ENCODE results near the gene EPAS1.

EPAS1 gene

DNA sequence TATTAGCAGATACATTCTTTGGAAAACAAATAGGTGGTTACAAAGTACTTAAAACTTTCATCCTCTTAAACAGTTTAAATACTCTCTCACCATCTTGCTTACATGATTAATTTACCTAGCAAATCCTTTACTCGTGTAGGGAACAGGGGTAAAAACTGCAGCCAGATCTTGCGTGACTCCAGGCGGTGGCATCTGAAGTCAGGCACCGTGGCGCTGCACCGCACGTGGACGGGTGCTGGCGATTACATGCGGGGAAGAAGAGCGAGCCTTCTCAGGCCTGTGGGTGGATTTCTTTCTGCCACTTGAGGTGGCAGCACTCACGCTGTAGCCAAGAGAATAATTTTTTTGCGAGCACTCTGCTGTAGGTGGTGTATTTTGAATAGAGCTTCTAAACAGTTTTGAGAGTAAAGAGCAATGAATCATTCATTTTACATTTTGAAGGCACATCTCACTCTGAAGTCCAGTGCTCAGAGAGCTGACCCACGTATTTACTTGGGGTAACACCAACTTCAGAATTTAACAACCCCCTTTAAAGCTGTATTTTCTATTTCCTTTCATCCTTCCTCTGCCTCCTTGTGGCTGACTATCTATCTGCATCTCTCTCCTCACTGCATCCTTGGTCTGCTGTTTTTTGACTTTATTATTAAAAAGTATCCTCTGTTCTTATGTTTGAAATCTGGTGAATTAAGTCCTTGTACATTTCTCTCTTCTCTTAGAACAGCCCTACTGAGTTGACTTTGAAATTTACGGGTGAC lies 68.9 kb downstream of the EPAS1 start:
- DNase-seq (ENCODE audit: low spot score), result peak; percentile 6

DNA sequence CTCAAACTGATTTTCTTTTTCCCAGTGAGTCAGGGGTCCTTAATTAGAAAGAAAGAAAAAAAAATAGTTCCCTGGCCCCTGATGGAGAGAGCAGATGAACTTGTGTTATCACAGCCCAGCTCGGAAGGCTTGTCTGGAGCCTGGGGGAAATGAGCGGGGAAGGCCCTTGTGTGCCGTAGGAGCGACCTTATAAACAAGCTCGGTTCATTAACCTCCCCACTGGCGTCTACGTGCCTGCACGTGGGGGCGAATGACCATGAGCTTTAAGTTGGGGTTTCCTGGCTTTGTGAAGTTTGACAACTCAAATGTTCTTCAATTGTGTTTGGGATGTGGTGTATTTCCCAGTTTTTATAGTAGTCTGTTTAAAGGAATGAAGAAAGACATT lies 69.5 kb downstream of the EPAS1 start:
- no peak for DNase-seq (ENCODE audit: low spot score)

DNA sequence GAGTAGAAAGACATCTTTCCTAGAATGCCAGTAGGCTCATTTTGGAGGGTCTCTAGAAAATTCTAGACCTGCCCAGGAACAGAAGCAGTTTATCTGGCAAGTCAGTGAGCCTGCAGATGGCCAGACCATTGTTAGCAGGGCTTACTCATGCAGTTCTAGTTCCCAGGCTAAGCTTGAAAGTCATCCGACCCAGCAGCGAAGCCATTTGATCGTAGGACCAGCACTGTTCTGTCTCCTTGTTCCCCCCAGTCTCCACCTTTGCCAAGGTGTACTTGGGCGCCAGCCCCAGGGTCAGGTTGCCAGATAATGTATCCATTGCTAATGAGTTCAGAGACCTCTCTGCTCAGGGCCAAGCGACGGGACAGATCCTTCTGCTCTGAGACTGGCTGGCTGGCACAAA lies 70.1 kb downstream of the EPAS1 start:
- DNase-seq (ENCODE audit: low spot score), result no peak

DNA sequence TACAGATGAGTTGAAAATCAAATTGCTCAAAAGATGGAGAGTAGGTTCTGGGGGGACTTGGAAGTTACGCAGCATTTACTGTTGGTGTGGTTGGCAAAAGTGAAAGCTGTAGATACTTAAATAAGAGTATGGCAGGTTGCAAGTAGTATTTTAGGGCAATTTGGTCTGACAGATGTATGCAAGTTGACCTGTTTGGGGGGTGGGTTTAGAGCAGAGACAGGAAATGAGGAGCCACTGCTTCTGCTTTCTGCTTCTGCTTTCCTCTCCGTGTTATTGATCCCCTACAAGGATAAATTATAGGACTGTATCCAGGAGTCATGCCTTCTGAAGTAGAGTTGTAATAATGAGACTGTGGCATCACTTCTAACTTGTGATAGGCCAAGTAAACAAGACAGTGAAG lies 71.2 kb downstream of the EPAS1 start:
- no peak for DNase-seq (ENCODE audit: low spot score)

DNA sequence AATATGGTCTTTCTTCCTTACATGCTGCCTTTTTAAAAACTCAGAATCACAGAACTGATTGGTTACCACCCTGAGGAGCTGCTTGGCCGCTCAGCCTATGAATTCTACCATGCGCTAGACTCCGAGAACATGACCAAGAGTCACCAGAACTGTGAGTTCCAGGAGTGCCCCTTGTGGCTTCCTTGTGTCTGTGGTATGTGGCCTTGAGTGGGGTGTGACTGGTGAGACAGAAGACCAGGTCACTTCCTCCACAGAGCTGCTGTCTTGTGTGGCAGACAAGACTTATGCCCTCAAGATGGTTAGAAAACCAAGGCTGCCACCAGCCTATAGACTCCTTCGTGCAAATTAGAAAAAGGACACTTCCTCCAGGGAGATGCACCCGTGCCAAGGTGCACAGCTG lies 72.6 kb downstream of the EPAS1 start:
- DNase-seq (ENCODE audit: low spot score), result peak; percentile 24

- no peak for DNase-seq (ENCODE audit: low spot score)
These were observed 74.6 kb downstream of the EPAS1 start for GRCh38 chr2:46371854-46372253.

GRCh38 chr2:46372475-46372874 lies 75.3 kb downstream of the EPAS1 start:
- no peak for DNase-seq (ENCODE audit: low spot score)

- no peak for DNase-seq (ENCODE audit: low spot score)
These were observed 76.0 kb downstream of the EPAS1 start for GRCh38 chr2:46373238-46373637.

DNA sequence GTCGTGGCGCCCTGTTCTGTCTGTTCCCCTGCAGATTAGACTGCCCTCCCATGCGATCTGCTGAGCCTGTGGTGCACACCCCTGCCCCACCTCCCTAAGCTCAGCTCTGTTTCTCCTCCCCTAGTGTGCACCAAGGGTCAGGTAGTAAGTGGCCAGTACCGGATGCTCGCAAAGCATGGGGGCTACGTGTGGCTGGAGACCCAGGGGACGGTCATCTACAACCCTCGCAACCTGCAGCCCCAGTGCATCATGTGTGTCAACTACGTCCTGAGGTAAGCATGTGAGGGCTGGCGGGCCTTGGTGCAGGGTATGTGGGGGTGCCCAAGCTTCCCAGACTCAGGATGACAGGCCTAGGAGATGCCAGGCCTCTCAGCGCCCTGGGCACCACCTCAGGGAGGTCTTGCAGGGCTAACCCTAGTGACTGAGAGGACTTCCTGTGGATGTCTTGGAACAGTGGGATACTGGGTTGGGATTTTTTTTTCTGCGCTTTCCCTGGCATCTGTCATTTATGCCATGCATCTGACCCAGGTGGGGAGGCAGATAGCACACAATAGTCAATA lies 78.4 kb downstream of the EPAS1 start:
- DNase-seq (ENCODE audit: low spot score), result no peak

DNA sequence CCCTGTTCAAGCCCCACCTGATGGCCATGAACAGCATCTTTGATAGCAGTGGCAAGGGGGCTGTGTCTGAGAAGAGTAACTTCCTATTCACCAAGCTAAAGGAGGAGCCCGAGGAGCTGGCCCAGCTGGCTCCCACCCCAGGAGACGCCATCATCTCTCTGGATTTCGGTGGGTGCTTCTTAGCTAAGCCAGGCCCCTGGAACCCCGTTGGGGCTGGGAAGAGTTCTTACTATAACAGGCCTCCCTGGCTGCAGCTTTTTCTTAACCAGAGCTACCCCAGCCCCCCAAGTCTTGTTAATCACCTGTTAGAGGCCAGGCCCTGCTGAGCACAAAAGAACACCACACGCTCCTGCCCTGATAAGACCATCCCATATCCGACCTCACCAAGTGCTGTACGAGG lies 79.4 kb downstream of the EPAS1 start:
- no peak for DNase-seq (ENCODE audit: low spot score)

DNA sequence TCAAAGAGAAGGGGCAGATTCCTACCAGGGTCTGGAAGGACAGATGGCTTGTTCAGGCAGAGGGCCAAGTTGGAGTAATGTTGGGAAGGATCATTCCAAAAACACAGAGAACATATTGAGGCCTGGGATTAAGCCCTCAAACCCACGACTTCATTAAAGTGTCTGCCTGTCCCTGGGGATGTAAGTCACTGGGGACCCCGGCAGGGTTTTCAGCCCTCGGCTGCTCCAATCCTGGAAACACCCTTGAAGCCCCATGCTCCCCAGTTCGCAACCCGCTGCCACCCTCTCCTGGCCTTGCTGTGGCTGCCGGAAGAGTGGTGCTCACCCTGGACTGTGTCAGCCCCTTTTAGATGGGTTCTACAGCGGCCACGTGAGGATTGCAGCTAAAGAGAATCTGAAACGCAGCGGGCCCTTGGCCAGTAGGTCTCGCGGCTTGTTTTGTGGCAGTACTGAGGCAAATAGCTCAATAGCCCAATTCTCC lies 79.9 kb downstream of the EPAS1 start:
- no peak for DNase-seq (ENCODE audit: low spot score)

DNA sequence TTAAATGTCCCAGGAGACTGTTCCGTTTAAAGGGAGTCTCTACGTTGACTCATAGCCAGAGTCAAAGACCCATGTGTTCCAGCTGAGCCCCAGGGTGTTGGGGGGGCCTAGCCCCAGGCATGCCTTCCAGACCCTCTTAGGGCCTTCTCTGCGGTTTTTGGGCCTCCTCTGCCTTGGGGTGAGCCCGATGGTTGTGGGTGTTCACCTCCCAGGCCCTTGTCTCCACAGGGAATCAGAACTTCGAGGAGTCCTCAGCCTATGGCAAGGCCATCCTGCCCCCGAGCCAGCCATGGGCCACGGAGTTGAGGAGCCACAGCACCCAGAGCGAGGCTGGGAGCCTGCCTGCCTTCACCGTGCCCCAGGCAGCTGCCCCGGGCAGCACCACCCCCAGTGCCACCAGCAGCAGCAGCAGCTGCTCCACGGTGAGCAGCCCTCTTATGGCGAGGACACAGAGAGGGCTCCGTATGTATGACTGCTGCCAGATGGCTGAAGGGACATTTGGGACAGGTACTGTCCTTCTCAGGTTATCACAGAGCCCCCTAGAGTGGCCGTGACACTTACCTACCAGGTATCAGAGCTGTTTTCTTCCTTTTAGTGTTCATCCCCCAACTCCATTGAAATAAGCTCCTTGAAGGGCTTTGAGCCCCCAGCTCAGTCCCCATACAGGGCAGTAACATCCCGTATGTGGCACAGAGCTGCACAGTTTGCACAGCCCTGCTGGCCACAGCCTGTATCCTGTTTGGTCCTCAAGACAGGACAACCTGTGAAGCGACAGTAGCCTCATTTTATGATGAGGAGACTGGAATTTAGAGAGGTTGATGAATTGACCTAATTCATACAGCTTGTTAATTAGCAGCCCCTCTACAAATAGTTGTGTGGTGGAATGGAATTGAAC lies 80.7 kb downstream of the EPAS1 start:
- DNase-seq (ENCODE audit: low spot score), result no peak

DNA sequence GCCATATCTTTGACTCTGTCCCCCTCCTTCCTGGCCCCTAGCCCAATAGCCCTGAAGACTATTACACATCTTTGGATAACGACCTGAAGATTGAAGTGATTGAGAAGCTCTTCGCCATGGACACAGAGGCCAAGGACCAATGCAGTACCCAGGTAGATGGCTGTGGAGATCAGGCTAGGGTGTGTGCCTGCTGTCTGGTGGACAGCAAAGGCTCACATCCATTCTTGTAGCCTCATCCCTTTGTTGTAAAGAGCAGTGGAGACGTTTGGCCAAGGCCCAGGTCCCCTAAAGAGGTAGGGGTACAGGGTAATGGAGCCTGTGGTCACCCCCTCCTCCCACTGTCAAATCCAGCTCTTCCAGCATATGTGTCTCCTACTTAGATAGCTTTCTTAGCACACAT lies 81.4 kb downstream of the EPAS1 start:
- DNase-seq (ENCODE audit: low spot score), result no peak

DNA sequence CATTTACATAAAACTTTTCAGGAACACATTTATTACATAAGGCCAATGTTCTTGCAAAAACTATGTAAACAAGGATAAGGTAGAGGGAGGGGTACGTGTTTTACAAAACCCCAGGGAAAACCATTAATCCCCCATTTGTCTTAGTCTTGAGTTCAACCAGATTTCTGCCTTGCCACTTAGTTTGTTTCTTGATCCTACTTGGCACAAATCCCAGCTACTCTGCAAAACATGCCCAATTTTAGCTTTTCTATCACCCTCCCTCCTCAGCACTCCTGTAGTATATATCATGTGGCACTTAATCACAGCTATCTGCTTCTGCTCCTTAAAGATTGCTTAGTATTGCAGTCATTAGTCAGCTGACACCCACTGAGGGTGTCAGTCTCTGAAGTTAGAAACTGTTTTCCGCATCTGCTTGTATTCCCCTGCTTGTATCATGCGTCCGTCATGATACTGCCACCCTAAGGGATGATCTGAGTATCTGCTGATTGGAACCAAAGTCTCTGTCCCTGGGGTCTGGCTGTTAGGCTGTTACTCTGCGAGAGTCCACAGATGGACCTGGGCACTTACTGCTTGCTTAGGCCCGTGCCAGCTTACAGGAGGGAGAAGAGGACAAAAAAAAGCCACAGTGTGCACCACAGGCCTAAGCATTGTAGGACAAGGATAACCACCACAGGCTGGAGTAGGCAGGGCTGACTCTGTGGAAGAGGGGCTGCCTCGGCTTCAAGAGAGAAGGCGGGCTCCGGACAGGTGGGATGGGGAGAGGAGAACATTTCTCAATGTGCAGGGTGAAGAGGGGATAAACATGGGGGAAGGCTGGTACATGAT lies 82.2 kb downstream of the EPAS1 start:
- no peak for DNase-seq (ENCODE audit: low spot score)

DNA sequence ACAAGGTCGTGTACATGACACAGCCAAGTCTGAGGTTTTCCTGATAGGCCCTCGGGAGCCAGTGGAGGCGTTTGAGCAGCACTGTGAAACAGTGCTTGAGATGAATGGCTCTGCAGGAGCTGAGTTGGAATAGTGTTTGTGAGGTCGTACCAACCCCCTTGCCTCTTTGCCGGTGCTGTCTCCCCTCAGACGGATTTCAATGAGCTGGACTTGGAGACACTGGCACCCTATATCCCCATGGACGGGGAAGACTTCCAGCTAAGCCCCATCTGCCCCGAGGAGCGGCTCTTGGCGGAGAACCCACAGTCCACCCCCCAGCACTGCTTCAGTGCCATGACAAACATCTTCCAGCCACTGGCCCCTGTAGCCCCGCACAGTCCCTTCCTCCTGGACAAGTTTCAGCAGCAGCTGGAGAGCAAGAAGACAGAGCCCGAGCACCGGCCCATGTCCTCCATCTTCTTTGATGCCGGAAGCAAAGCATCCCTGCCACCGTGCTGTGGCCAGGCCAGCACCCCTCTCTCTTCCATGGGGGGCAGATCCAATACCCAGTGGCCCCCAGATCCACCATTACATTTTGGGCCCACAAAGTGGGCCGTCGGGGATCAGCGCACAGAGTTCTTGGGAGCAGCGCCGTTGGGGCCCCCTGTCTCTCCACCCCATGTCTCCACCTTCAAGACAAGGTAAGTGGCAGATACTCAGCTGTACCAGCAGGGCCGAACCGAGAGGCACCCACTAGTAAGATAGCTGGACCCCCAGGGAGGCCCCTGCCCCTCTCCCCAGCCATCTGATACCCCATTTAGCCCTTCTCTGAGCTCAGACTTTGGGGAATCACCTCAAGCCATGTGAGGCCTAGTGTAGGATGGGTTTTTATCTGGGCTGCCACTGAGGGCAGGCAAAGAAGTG lies 83.1 kb downstream of the EPAS1 start:
- no peak for DNase-seq (ENCODE audit: low spot score)

DNA sequence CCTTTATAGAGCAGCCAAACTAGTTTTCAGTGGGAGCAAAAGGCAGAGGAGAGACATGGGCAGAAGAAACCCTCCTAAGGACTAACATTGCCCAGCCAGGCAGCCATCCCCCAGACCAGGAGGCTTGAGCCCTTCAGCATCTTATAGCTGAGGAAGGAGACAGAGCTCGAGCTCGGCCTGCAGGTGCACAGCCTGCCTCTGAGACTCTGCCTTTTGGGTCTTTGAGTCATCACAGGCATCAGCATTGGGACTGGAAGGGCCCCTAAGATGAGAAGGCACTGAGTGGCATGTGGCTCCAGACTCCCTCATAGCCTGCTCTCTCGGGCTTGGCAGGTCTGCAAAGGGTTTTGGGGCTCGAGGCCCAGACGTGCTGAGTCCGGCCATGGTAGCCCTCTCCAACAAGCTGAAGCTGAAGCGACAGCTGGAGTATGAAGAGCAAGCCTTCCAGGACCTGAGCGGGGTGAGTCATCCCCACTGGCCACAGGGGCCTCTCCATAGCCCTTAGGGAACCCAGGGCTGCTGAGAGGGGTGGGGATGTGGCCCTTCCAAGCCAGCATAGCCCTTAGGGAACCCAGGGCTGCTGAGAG lies 84.1 kb downstream of the EPAS1 start:
- DNase-seq (ENCODE audit: low spot score), result no peak

DNA sequence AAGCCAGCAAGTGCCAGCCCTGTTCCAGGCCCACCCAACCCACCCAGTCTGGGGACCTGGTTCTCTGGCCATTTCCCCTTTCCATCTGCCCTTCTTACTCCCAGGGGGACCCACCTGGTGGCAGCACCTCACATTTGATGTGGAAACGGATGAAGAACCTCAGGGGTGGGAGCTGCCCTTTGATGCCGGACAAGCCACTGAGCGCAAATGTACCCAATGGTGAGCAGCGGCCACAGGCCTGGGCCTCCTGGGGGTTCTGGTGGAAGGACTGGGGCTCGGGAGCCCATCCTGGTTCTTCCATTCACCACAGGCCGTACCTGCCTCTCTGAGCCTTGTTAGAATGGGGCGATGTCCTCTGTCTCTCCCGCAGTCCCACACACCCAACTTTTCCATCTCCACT lies 84.7 kb downstream of the EPAS1 start:
- DNase-seq (ENCODE audit: low spot score), result no peak

GRCh38 chr2:46382331-46383112 lies 85.3 kb downstream of the EPAS1 start:
- no peak for DNase-seq (ENCODE audit: low spot score)

- no peak for DNase-seq (ENCODE audit: low spot score)
These were observed 85.8 kb downstream of the EPAS1 start for GRCh38 chr2:46383113-46383395.
